ENCODE measurements around the gene TNFRSF1A.
A peak's percentile ranks its signal among the peaks of the same experiment; 100 is the strongest.
"Not testable (repeated sequence)": the region's sequence is repeated elsewhere in the genome, so short reads cannot be mapped to it uniquely, and the experiment has no call there.

Gene TNFRSF1A

GRCh38 chr12:6354495-6355393, 12.9 kb upstream of the TNFRSF1A start:
- Mint-ChIP-seq H3K4me3 (no peak overlapping the region), H3K27ac (no peak overlapping the region), H3K36me3 (no peaks in the 10 kb centered on the region), H3K4me1 (ENCODE audit: low read depth) (peaks cover 13% of the 10 kb centered on the region), H3K27me3 (no peaks in the 10 kb centered on the region), H3K9me3 (ENCODE audit: low read depth) (no peaks in the 10 kb centered on the region)

- H3K36me3 Mint-ChIP-seq: no peaks in the 10 kb centered on the region
- H3K4me1 Mint-ChIP-seq (ENCODE audit: low read depth): peaks cover 20% of the 10 kb centered on the region
- H3K4me3 Mint-ChIP-seq: no peak overlapping the region
- no peak overlapping the region for H3K27ac Mint-ChIP-seq
- no peaks in the 10 kb centered on the region for H3K27me3 Mint-ChIP-seq
- no peaks in the 10 kb centered on the region for H3K9me3 Mint-ChIP-seq (ENCODE audit: low read depth)
These were observed 10.6 kb upstream of the TNFRSF1A start for GRCh38 chr12:6352193-6353173.

DNA sequence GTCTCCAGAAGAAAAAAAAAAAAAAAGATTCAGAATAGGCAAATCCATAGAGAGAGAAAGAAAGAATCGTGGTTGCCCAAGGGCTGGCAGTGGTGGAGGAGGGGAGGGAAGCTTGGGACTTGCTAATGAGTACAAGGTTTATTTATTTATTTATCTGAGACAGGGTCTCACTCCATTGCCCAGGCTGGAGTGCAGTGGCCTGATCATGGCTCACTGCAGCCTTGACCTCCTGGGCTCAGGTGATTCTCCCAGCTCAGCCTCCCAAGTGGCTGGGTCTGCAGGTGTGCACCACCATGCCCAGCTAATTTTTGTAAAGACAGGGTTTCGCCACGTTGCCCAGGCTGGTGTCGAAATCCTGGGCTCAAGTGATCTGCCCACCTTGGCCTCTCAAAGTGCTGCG, 9.7 kb upstream of the TNFRSF1A start:
- Mint-ChIP-seq H3K27ac (no peak overlapping the region), H3K4me1 (ENCODE audit: low read depth) (peaks cover 29% of the 10 kb centered on the region), H3K36me3 (no peaks in the 10 kb centered on the region), H3K9me3 (ENCODE audit: low read depth) (no peaks in the 10 kb centered on the region), H3K4me3 (no peak overlapping the region), H3K27me3 (no peaks in the 10 kb centered on the region)

DNA sequence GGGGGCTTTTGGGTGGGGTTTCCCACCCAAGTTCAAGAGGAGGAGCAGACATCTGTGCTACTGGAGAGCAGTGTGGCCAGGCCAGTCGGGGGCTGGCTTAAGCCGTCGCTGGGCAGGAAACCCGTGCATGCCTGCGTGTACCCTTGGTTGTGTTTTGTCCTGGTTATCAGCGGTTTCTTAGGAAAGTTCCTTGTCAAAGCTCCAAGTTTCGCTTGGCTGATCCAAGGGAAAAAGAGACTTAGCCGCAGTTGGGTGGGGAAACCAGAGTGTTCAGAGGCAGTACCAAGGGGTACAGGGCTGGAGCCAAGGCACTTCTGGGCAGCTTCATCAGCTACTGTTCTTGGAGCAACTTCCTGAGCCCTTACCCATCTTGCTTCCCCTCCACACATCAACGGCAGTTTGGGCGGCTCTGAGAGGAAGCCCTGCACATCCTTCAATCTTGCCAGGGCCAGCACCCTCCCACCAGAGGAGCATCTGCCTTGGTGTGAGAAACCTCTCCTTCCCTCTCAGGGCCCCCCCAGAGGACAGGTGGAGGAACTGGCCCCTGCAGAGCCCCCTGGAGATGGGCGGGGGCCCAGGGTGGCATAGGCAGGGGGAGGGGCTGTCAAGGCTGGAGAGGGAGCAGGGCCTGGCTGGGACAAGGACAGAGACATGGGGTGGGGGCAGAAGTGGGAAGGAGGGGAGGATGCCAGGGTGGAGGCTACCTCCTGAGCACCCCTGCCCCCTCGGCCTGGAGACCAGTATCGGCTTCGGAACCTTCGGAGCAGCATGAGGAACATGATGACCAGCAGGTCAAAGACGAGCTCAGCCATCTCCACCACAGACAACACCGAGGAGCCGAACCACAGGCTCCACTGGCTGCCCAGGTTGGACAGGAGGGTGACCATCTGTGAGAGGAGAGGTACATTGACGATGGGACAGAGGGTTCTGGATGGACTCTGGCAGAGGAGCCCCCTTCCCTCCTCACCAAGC, 5.8 kb upstream of the TNFRSF1A start:
- peak overlapping the region; percentile 48 for H3K27ac Mint-ChIP-seq
- H3K4me3 Mint-ChIP-seq: peak overlapping the region; percentile 46
- no peaks in the 10 kb centered on the region for H3K9me3 Mint-ChIP-seq (ENCODE audit: low read depth)
- peaks cover 45% of the 10 kb centered on the region for H3K4me1 Mint-ChIP-seq (ENCODE audit: low read depth)
- H3K27me3 Mint-ChIP-seq: no peaks in the 10 kb centered on the region
- H3K36me3 Mint-ChIP-seq: no peaks in the 10 kb centered on the region

DNA sequence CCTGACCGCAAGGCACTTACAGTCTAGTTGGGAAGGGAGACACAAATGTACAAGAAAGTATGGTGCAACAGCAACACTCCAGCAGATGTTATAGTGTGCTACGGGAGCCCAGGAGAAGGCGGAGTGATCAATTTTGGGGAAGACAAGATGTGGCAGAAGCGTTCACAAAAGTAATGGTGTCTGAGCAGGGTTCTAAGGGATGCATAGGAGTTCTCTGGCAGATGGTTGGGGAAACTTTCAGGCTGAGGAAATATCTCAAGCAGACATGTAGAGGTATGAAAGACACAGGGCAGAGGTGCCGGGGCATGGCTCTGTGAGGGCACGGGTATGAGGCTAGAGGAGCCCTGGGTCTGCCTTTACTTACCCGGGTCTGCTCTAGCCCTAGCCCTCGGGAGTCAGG, 5.1 kb upstream of the TNFRSF1A start:
- H3K27ac Mint-ChIP-seq: peak overlapping the region; percentile 48
- H3K36me3 Mint-ChIP-seq: no peaks in the 10 kb centered on the region
- H3K27me3 Mint-ChIP-seq: no peaks in the 10 kb centered on the region
- peaks cover 52% of the 10 kb centered on the region for H3K4me1 Mint-ChIP-seq (ENCODE audit: low read depth)
- no peaks in the 10 kb centered on the region for H3K9me3 Mint-ChIP-seq (ENCODE audit: low read depth)
- peak overlapping the region; percentile 46 for H3K4me3 Mint-ChIP-seq

DNA sequence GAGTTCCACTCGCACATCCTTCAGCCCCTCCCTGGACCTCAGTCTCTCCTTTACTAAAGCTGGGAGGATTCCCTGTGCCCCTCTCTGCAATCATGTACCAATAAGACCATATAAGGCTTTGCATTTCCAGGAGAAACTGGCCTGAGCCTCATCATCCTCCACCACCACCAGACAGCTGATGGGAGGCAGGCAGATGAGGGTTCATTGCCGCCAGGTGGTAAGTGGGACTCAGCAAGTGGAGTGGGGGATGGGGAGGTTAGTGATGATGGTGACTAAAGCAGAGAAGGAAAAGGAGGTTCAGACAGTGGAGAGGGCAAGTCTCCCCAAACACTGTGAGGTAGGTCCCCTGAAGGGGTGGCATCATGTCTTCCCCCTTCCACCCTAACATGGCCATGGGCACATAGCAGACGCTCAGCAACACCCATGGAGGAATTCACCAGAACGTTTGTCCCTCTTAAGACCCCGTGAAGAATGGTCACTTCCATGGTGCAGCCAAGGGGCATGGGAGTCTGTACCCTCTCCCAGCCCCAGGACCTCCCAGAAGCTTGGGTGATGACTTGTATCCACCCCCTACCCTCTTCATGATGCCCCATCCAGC, 4.5 kb upstream of the TNFRSF1A start:
- Mint-ChIP-seq H3K4me3 (peak overlapping the region; percentile 3), H3K27me3 (no peaks in the 10 kb centered on the region), H3K36me3 (no peaks in the 10 kb centered on the region), H3K4me1 (ENCODE audit: low read depth) (peaks cover 54% of the 10 kb centered on the region), H3K27ac (no peak overlapping the region), H3K9me3 (ENCODE audit: low read depth) (no peaks in the 10 kb centered on the region)

DNA sequence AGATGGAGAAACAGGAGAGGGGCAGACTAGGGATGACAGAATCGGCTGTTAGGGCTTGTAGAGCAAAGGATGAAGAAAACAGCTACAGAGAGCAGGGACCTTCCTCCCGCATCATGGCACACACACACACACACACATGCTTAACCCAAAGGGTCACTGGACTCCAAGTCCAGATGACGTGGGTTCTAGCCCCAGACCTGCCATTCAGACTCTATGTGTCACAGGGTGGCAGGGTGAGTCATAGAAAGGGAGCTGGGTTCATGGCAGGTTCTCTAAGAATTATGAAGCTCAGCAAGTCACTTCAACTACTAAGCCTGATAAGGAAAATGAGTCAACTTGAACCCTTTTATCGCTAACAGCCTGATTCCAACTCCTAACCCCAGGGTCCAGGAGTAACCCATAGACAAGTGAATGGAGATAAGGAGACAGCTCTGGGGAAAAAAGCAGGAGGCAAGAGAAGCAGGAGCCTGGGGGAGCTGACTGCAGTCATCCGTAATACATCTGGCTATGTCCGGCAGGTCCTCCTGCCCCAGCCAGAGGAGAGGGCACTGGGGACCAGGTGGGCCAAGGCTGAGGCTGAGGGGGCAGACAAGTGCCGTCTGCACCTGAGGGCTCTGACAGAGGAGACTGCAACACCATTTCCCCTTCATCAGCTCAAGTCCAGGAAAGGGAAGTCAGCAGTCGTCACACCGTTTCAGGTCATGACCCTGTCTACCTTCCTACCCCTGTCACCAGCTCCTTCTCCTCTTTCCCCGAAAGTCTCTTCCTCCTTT, 3.6 kb upstream of the TNFRSF1A start:
- H3K4me3 Mint-ChIP-seq: peak overlapping the region; percentile 33
- no peaks in the 10 kb centered on the region for H3K27me3 Mint-ChIP-seq
- peaks cover 54% of the 10 kb centered on the region for H3K4me1 Mint-ChIP-seq (ENCODE audit: low read depth)
- H3K36me3 Mint-ChIP-seq: no peaks in the 10 kb centered on the region
- no peaks in the 10 kb centered on the region for H3K9me3 Mint-ChIP-seq (ENCODE audit: low read depth)
- peak overlapping the region; percentile 18 for H3K27ac Mint-ChIP-seq

DNA sequence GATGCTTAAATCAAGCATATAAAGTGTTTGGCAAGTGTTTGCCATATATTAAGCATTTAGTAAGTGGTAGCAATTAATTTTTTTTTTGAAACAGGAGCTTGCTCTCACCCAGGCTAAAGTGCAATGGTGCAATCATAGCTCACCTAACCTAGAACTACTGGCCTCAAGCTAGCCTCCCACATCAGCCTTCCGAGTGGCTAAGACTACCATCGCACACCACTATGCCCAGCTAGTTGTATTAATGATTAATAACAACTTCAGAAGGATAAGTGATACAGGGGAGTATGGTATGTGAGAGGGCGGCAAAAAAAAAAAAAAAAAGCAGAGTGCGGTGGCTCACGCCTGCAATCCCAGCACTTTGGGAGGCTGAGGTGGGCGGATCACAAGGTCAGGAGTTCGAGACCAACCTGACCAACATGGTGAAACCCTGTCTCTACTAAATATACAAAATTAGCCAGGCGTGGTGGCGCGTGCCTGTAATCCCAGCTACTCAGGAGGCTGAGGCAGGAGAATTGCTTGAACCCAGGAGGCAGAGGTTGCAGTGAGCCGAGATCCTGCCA, 2.3 kb upstream of the TNFRSF1A start:
- H3K27me3 Mint-ChIP-seq, H3K27ac Mint-ChIP-seq: not testable (repeated sequence)
- peaks cover 54% of the 10 kb centered on the region for H3K4me1 Mint-ChIP-seq (ENCODE audit: low read depth)

GRCh38 chr12:6343518-6343917, 1.6 kb upstream of the TNFRSF1A start:
- no peak overlapping the region for H3K27ac Mint-ChIP-seq
- H3K27me3 Mint-ChIP-seq: no peaks in the 10 kb centered on the region
- H3K9me3 Mint-ChIP-seq (ENCODE audit: low read depth): no peaks in the 10 kb centered on the region
- H3K4me1 Mint-ChIP-seq (ENCODE audit: low read depth): peaks cover 51% of the 10 kb centered on the region
- H3K36me3 Mint-ChIP-seq: no peaks in the 10 kb centered on the region
- H3K4me3 Mint-ChIP-seq: no peak overlapping the region

More for the DNA sequence above, 2.3 kb upstream of the TNFRSF1A start:
- not testable (repeated sequence) for H3K36me3 Mint-ChIP-seq; H3K4me3 Mint-ChIP-seq; H3K9me3 Mint-ChIP-seq (ENCODE audit: low read depth)

- Mint-ChIP-seq H3K4me1 (ENCODE audit: low read depth) (peaks cover 46% of the 10 kb centered on the region), H3K9me3 (ENCODE audit: low read depth) (no peaks in the 10 kb centered on the region), H3K36me3 (no peaks in the 10 kb centered on the region), H3K4me3 (no peak overlapping the region), H3K27ac (no peak overlapping the region), H3K27me3 (no peaks in the 10 kb centered on the region)
These were observed 439 bp upstream of the TNFRSF1A start for GRCh38 chr12:6342140-6342889.

DNA sequence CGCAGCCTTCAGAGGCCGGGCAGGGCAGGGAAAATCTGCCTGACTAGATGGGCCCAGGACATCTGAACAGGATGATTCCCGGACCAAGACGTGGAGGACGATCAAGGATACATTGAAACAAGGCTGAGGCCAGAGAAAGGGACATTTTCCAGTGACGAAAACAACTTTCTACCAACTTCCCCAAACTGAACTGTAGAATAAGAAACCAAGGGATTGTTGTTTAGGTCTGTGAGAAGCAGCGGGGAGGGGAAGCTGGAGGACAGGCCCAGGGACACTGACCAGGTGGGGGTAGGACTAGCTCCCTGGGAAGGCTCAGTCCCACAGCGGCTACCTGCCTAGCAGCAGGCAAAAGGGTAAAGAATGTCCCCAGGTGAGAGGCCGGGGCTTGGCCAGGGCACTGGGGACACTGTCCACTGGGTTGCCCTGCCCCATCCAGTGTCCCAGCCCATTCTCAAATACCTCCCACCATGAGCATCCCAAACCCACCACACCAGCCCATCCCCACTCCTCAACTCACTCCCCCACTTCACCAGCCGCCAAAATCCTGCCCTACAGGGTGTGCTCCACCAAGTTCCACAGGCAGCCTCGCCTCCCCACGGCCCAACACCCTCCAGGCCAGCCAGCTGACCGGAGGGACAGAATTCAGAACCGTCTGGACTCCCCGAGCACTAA, 995 bp downstream of the TNFRSF1A start:
- no peak overlapping the region for H3K27ac Mint-ChIP-seq
- no peak overlapping the region for H3K4me3 Mint-ChIP-seq
- H3K27me3 Mint-ChIP-seq: no peaks in the 10 kb centered on the region
- no peaks in the 10 kb centered on the region for H3K9me3 Mint-ChIP-seq (ENCODE audit: low read depth)
- H3K36me3 Mint-ChIP-seq: no peaks in the 10 kb centered on the region
- H3K4me1 Mint-ChIP-seq (ENCODE audit: low read depth): peaks cover 34% of the 10 kb centered on the region

DNA sequence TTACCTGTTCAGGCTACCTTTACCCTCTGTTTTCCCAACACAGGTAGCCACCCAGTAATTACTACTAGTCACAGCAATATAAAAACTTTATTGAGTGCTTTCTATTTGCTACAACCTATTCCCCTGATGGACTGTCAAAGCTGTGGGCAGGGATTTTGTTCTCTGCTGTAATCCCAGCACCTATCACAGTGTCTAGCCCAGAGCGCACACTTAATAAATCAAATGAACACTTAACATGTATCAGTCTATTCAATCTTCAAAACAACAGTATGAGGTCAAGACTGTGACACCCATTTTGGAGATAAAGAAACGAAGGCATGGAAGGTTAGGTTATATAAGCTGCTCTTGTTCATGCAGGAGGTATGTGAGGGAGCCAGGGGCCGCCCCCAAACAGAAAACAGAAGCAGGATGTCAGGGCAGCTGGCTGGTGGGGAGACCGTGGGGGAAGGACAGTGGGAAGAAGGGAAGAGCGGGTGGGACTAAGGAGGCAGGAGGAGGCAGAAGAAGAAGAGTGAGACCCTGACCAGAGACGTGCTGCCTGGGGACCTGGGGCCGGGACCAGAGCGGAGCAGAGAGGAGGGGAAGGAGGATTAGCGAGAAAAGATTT, 1.7 kb downstream of the TNFRSF1A start:
- Mint-ChIP-seq H3K4me3 (no peak overlapping the region), H3K4me1 (ENCODE audit: low read depth) (peaks cover 34% of the 10 kb centered on the region), H3K9me3 (ENCODE audit: low read depth) (no peaks in the 10 kb centered on the region), H3K27ac (no peak overlapping the region), H3K27me3 (no peaks in the 10 kb centered on the region), H3K36me3 (no peaks in the 10 kb centered on the region)
